IMR-90 (cell line): ENCODE data around the gene ARL6. TPM values are rescaled to one million over a fixed set of nuclear protein-coding genes. Genes with fewer than 3 reads are reported as not detected.

Experiments used
- ATAC-seq: fragments of 200-7000 bp; cut with Tn5 transposase; 2 replicates; pipeline ENCODE4 v1.9.1; 2020; ENCODE audit warnings: low read depth, mild to moderate bottlenecking, moderate library complexity
- BruUV-seq: library from RNA; stranded (reverse); fragments of 400-500 nt; replicated peaks from 2 replicates; lab custom pipeline; 2021; lab: Mats Ljungman, UMichigan
- CTCF ChIA-PET: fragments of 300-600 bp; formaldehyde crosslinking; extraction: SDS; loops from one replicate; lab custom pipeline; 2021; ENCODE audit warnings: antibody characterized with exemption; lab: Yijun Ruan, JAX
- POLR2A ChIA-PET: fragments of 300-600 bp; sonication (Branson Sonifier 250); formaldehyde crosslinking; loops from one replicate; lab custom pipeline; 2022; ENCODE audit warnings: antibody characterized with exemption; ENCODE audit not compliant: unreplicated experiment; lab: Charles Lee
- DNase-seq: peaks from one replicate; pipeline ENCODE4 v3.0.0; 2013
- H2AFZ ChIP-seq: replicated peaks from 2 replicates; pipeline ENCODE3; 2013; ENCODE audit warnings: low read length, mild to moderate bottlenecking; ENCODE audit not compliant: poor library complexity
- H2AK5ac ChIP-seq: 2 replicates; pipeline ENCODE4 v1.6.1; 2013; ENCODE audit warnings: low read depth, low read length, inconsistent platforms
- H2AK9ac ChIP-seq: replicated peaks from 2 replicates; pipeline ENCODE3; 2013; ENCODE audit warnings: mild to moderate bottlenecking, low read depth, low read length, moderate library complexity; ENCODE audit not compliant: poor library complexity
- H2BK120ac ChIP-seq: 2 replicates; pipeline ENCODE4 v1.6.1; 2013; ENCODE audit warnings: low read depth, low read length, inconsistent platforms
- H2BK15ac ChIP-seq: 3 replicates; pipeline ENCODE4 v1.6.1; 2013; ENCODE audit warnings: low read depth, low read length, inconsistent platforms
- H2BK20ac ChIP-seq: 2 replicates; pipeline ENCODE4 v1.6.1; 2013; ENCODE audit warnings: low read depth, mild to moderate bottlenecking, inconsistent platforms, low read length, moderate library complexity
- H2BK5ac ChIP-seq: 2 replicates; pipeline ENCODE4 v1.6.1; 2013; ENCODE audit warnings: mild to moderate bottlenecking, low read depth, low read length, inconsistent platforms; ENCODE audit not compliant: poor library complexity, severe bottlenecking
- H3K14ac ChIP-seq: replicated peaks from 2 replicates; pipeline ENCODE4 v1.6.1; 2013; ENCODE audit warnings: low read depth, low read length, inconsistent platforms
- H3K18ac ChIP-seq: 2 replicates; pipeline ENCODE4 v1.6.1; 2013; ENCODE audit warnings: low read depth, low read length, control low read depth
- H3K23ac ChIP-seq: 2 replicates; pipeline ENCODE4 v1.6.1; 2013; ENCODE audit warnings: low read depth, low read length, inconsistent platforms
- H3K27ac ChIP-seq: 2 replicates; pipeline ENCODE4 v1.5.1; 2013; ENCODE audit warnings: mild to moderate bottlenecking, control low read depth, low read length; ENCODE audit not compliant: insufficient read depth
- H3K27me3 ChIP-seq: 2 replicates; pipeline ENCODE4 v1.6.1; 2013; ENCODE audit warnings: low read length; ENCODE audit not compliant: control insufficient read depth, insufficient read depth
- H3K36me3 ChIP-seq: 2 replicates; pipeline ENCODE4 v1.6.1; 2013; ENCODE audit warnings: low read length, mixed read lengths; ENCODE audit not compliant: control insufficient read depth, insufficient read depth
- H3K4ac ChIP-seq: 2 replicates; pipeline ENCODE4 v1.6.1; 2013; ENCODE audit warnings: low read depth, low read length, inconsistent platforms
- H3K4me1 ChIP-seq: 2 replicates; pipeline ENCODE4 v1.6.1; 2013; ENCODE audit warnings: low read length, mixed read lengths; ENCODE audit not compliant: control insufficient read depth, insufficient read depth
- H3K4me2 ChIP-seq: 2 replicates; pipeline ENCODE4 v1.6.1; 2013; ENCODE audit warnings: low read depth, mild to moderate bottlenecking, control low read depth, low read length, moderate library complexity
- H3K4me3 ChIP-seq: 2 replicates; pipeline ENCODE4 v1.5.1; 2013; ENCODE audit warnings: low read depth, mild to moderate bottlenecking, control low read depth, low read length, moderate library complexity; ENCODE audit not compliant: insufficient read depth
- H3K56ac ChIP-seq: 2 replicates; pipeline ENCODE4 v1.6.1; 2013; ENCODE audit warnings: low read length, inconsistent platforms; ENCODE audit not compliant: insufficient read depth; ENCODE audit errors: extremely low read depth
- H3K79me1 ChIP-seq, 2 experiments: 2 replicates each; pipeline ENCODE4 v1.6.1; 2013; ENCODE audit warnings: low read length in 2 of 2, inconsistent platforms in 1 of 2, low read depth in 1 of 2
- H3K9ac ChIP-seq: 2 replicates; pipeline ENCODE4 v1.6.1; 2013; ENCODE audit warnings: low read depth, low read length, control low read depth
- H3K9me1 ChIP-seq: 2 replicates; pipeline ENCODE4 v1.6.1; 2013; ENCODE audit warnings: low read length, inconsistent platforms; ENCODE audit not compliant: insufficient read depth
- H3K9me3 ChIP-seq: 2 replicates; pipeline ENCODE4 v1.6.1; 2013; ENCODE audit warnings: low read length; ENCODE audit not compliant: control insufficient read depth, insufficient read depth
- H4K20me1 ChIP-seq: 2 replicates; pipeline ENCODE4 v1.6.1; 2013; ENCODE audit warnings: low read length, inconsistent platforms; ENCODE audit not compliant: insufficient read depth
- H4K5ac ChIP-seq: 2 replicates; pipeline ENCODE4 v1.6.1; 2013; ENCODE audit warnings: mild to moderate bottlenecking, low read depth, low read length, control low read depth
- H4K8ac ChIP-seq, 2 experiments: 2 replicates each; pipeline ENCODE4 v1.6.1; 2013; ENCODE audit warnings: low read depth in 2 of 2, low read length in 2 of 2, control low read depth in 1 of 2, inconsistent platforms in 1 of 2
- H4K91ac ChIP-seq: 2 replicates; pipeline ENCODE4 v1.6.1; 2013; ENCODE audit warnings: low read depth, low read length, inconsistent platforms; ENCODE audit not compliant: insufficient read depth
- MAFK ChIP-seq: IDR thresholded peaks from 2 replicates; pipeline ENCODE4 v1.6.1; 2012; ENCODE audit warnings: low read depth, low read length, improper control_type of control experiment
- MXI1 ChIP-seq: IDR thresholded peaks from 2 replicates; pipeline ENCODE4 v1.6.1; 2012; ENCODE audit warnings: low read depth, mild to moderate bottlenecking, low read length, moderate library complexity, borderline replicate concordance
- WGBS, 2 experiments: methylation state at CpG; one replicate each; pipeline versions ENCODE4 v1.1.5 to v1.1.7; 2013; ENCODE audit warnings: missing lambda C conversion rate in 2 of 2; ENCODE audit not compliant: insufficient read length in 1 of 2; ENCODE audit errors: extremely low coverage in 2 of 2; 5-methylcytosine and 5-hydroxymethylcytosine counted together
- dilution Hi-C: fragments of 300-500 bp; cut with HindIII; formaldehyde crosslinking; loops from one replicate; pipeline ENCODE4 v1.14.3; 2018; ENCODE audit warnings: low sequenced_read_pairs; ENCODE audit not compliant: unreplicated experiment
- in situ Hi-C: fragments of 300-500 bp; cut with MboI; formaldehyde crosslinking; loops from 3 replicates; pipeline ENCODE4 v1.14.3; 2019; ENCODE audit warnings: low sequenced_read_pairs, inconsistent platforms, mixed read lengths
- intact Hi-C: fragments of 100-400 bp; cut with micrococcal nuclease; formaldehyde crosslinking; loops from 2 replicates; pipeline ENCODE4 v1.10.0; 2022
- polyA plus RNA-seq, 3 experiments: library from polyadenylated mRNA; depleted of rRNA; stranded (reverse); fragments of >200 nt; gene quantifications; 2 replicates each; pipeline ENCODE4 v1.2.3, GENCODE V29; 2012; ENCODE audit warnings: low replicate concordance in 1 of 3
- total RNA-seq: library from RNA; depleted of rRNA; stranded (reverse); fragments of >200 nt; gene quantifications from 2 replicates; pipeline ENCODE4 v1.2.3, GENCODE V29; 2012

ARL6 gene
- total and polyA plus RNA-seq, 2 of the 4 experiments (the other 2 are of a cell fraction) = 3.1 to 3.4 TPM

- no CpG with 5 or more reads among the region's 2 CpGs for WGBS, 2 experiments
- Histone ChIP-seq H4K91ac (no peak overlapping the region), H3K9me3 (no peaks in the 10 kb centered on the region), H4K5ac (no peak overlapping the region), H3K4me3 (no peak overlapping the region), H3K27me3 (no peaks in the 10 kb centered on the region), H2BK20ac (no peak overlapping the region), H2AFZ (no peak overlapping the region), H4K8ac (no peak overlapping the region), H2BK15ac (no peak overlapping the region), H3K27ac (no peak overlapping the region), H2AK5ac (no peak overlapping the region), H2BK120ac (no peak overlapping the region), H3K36me3 (no peaks in the 10 kb centered on the region), H2BK5ac (no peak overlapping the region), H3K4me2 (no peak overlapping the region), H3K4me1 (peaks cover 3% of the 10 kb centered on the region), H3K79me1 (peaks cover 16 to 26% of the 10 kb centered on the region in 2 experiments), H3K9ac (no peak overlapping the region), H3K23ac (no peak overlapping the region), H3K9me1 (no peaks in the 10 kb centered on the region), H3K56ac (no peak overlapping the region), H2AK9ac (no peak overlapping the region), H3K14ac (no peak overlapping the region), H3K4ac (no peak overlapping the region), H3K18ac (no peak overlapping the region), H4K20me1 (no peaks in the 10 kb centered on the region)
- POLR2A ChIA-PET = no interaction called here
- dilution Hi-C loops (no loop called here), intact Hi-C loops (no loop called here), in situ Hi-C loops (no loop called here)
- BruUV-seq = no TSS peak
- TF ChIP-seq MAFK (peak; percentile 62), MXI1 (no peak)
- peak; percentile 28 for DNase-seq
- CTCF ChIA-PET = no interaction called here
- ATAC-seq = no peak
Observed at GRCh38 chr3:97827741-97828471, 63.3 kb downstream of the ARL6 start.
